OCI-LY1 (cell line): ENCODE results near the gene CYGB.

ENCODE experiments used
- H2AFZ ChIP-seq: fragments of 200-600 bp; sonication (generic), shearing (Covaris generic); 2 replicates; pipeline ENCODE4 v1.6.0; 2014; ENCODE audit warnings: antibody characterized with exemption, mild to moderate bottlenecking, low read length
- H3F3A ChIP-seq: fragments of 200-600 bp; sonication (generic), shearing (Covaris generic); 2 replicates; pipeline ENCODE4 v1.6.0; 2014; ENCODE audit warnings: mild to moderate bottlenecking, antibody characterized with exemption, low read length, moderate library complexity; ENCODE audit not compliant: insufficient read depth
- H3K27ac ChIP-seq: fragments of 200-600 bp; sonication (generic); 2 replicates; pipeline ENCODE4 v1.5.1; 2014; ENCODE audit warnings: low read length, mixed run types, mild to moderate bottlenecking, low read depth; ENCODE audit not compliant: poor library complexity, severe bottlenecking
- H3K27me3 ChIP-seq: fragments of 200-600 bp; sonication (generic); 2 replicates; pipeline ENCODE4 v1.6.0; 2014; ENCODE audit warnings: antibody characterized with exemption, mild to moderate bottlenecking, low read length, moderate library complexity; ENCODE audit not compliant: insufficient read depth
- H3K36me3 ChIP-seq: fragments of 200-600 bp; sonication (generic); 2 replicates; pipeline ENCODE4 v1.6.1; 2014; ENCODE audit warnings: mild to moderate bottlenecking, antibody characterized with exemption, low read length, moderate library complexity, mixed read lengths; ENCODE audit not compliant: insufficient read depth
- H3K4me1 ChIP-seq: fragments of 200-600 bp; sonication (generic); 2 replicates; pipeline ENCODE4 v1.5.1; 2014; ENCODE audit warnings: mild to moderate bottlenecking, low read length, moderate library complexity; ENCODE audit not compliant: insufficient read depth, severe bottlenecking
- H3K4me2 ChIP-seq: fragments of 200-600 bp; sonication (generic), shearing (Covaris generic); 2 replicates; pipeline ENCODE4 v1.6.1; 2014; ENCODE audit warnings: low read length
- H3K4me3 ChIP-seq: fragments of 200-600 bp; sonication (generic); 2 replicates; pipeline ENCODE4 v1.5.1; 2014; ENCODE audit warnings: low read length, low read depth, mild to moderate bottlenecking, mixed read lengths; ENCODE audit not compliant: poor library complexity, severe bottlenecking
- H3K79me2 ChIP-seq: fragments of 200-600 bp; shearing (Covaris generic); 2 replicates; pipeline ENCODE4 v1.6.1; 2016; ENCODE audit warnings: mixed run types, low read length, mixed read lengths; ENCODE audit not compliant: insufficient read depth
- H3K9ac ChIP-seq: fragments of 200-600 bp; sonication (generic), shearing (Covaris generic); 2 replicates; pipeline ENCODE4 v1.6.1; 2014; ENCODE audit warnings: mild to moderate bottlenecking, low read length, mixed read lengths
- H3K9me2 ChIP-seq: fragments of 200-600 bp; sonication (generic), shearing (Covaris generic); 2 replicates; pipeline ENCODE4 v1.6.1; 2014; ENCODE audit warnings: low read depth, mild to moderate bottlenecking, low read length, mixed read lengths
- H3K9me3 ChIP-seq: fragments of 200-600 bp; shearing (Covaris generic); 2 replicates; pipeline ENCODE4 v1.6.1; 2014; ENCODE audit warnings: low read length, mixed read lengths
- H4K20me1 ChIP-seq: fragments of 200-600 bp; sonication (generic), shearing (Covaris generic); 2 replicates; pipeline ENCODE4 v1.6.0; 2016; ENCODE audit warnings: mild to moderate bottlenecking, low read length; ENCODE audit not compliant: insufficient read depth
- EZH2 ChIP-seq: fragments of 200-600 bp; sonication (generic), shearing (Covaris generic); IDR thresholded peaks from 2 replicates; pipeline ENCODE4 v1.8.0; 2017; ENCODE audit warnings: borderline replicate concordance, mixed run types, mild to moderate bottlenecking, antibody characterized with exemption, low read length, moderate library complexity, mixed read lengths
- TF ChIP-seq, protein P1 (sequence below): fragments of 200-600 bp; sonication (generic), shearing (Covaris generic); IDR thresholded peaks from 2 replicates; pipeline ENCODE4 v1.5.1; 2017; ENCODE audit warnings: mild to moderate bottlenecking, antibody characterized with exemption, low read length, moderate library complexity, mixed read lengths

CYGB gene

DNA sequence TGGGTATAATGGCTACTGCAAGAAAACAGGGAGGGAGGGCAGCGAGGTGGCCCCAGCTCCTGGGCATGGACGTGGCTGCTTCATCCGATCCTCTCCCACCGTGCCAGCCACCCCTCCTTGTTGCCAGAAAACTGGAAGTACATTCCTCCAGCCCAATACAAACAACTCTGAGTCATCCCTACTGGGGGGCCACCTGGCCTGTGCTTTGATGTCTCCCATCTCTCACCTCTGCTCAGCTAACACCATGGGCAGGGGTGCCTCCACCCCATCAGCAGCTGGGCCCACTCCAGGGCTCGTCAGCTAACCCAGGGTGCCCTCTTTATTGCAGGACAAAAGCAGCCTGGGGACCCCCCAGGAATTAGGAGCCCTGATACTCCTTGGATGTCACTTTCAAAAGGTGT, 38.2 kb downstream of the CYGB start:
- Histone ChIP-seq H3K9me3 (no peaks in the 10 kb centered on the region), H3K4me2 (peak overlapping the region; percentile 81), H3F3A (no peaks in the 10 kb centered on the region), H3K9me2 (no peaks in the 10 kb centered on the region), H3K9ac (peak overlapping the region; percentile 9; the same call in 1 of the 2 replicates), H2AFZ (no peak overlapping the region), H3K4me3 (peak overlapping the region; percentile 85), H3K27me3 (no peaks in the 10 kb centered on the region), H4K20me1 (no peaks in the 10 kb centered on the region), H3K27ac (peak overlapping the region; percentile 4), H3K79me2 (no peaks in the 10 kb centered on the region), H3K4me1 (peaks cover 43% of the 10 kb centered on the region), H3K36me3 (no peaks in the 10 kb centered on the region)
- TF ChIP-seq, protein P1, sequence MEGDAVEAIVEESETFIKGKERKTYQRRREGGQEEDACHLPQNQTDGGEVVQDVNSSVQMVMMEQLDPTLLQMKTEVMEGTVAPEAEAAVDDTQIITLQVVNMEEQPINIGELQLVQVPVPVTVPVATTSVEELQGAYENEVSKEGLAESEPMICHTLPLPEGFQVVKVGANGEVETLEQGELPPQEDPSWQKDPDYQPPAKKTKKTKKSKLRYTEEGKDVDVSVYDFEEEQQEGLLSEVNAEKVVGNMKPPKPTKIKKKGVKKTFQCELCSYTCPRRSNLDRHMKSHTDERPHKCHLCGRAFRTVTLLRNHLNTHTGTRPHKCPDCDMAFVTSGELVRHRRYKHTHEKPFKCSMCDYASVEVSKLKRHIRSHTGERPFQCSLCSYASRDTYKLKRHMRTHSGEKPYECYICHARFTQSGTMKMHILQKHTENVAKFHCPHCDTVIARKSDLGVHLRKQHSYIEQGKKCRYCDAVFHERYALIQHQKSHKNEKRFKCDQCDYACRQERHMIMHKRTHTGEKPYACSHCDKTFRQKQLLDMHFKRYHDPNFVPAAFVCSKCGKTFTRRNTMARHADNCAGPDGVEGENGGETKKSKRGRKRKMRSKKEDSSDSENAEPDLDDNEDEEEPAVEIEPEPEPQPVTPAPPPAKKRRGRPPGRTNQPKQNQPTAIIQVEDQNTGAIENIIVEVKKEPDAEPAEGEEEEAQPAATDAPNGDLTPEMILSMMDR, result no peak
- no peak for TF ChIP-seq EZH2

DNA sequence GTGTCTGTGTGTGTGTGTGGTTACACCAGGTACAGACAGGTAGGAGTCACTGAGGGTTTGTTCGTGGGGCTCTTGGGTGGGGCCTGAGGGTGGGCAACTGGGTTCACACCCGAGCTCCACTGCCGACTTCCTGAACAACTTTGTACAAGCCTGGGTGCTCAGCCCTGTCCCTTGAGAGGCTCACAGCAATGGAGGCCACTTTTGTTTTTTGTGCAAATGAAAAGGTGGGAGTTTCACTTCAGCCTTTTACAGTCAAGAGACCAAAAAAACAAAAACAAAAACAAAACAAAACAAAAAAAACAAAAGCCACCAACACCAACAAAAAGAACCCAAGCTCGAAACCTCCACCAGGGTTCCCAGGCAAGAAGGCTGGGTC, 38.6 kb downstream of the CYGB start:
- no peak for TF ChIP-seq EZH2
- TF ChIP-seq, protein P1, result no peak
- Histone ChIP-seq H3K4me3 (peak overlapping the region; percentile 85), H4K20me1 (no peaks in the 10 kb centered on the region), H3K4me1 (peaks cover 46% of the 10 kb centered on the region), H2AFZ (no peak overlapping the region), H3K4me2 (peak overlapping the region; percentile 81), H3K9me3 (no peaks in the 10 kb centered on the region), H3F3A (no peaks in the 10 kb centered on the region), H3K9ac (no peak overlapping the region), H3K36me3 (no peaks in the 10 kb centered on the region), H3K27me3 (no peaks in the 10 kb centered on the region), H3K27ac (peak overlapping the region; percentile 4), H3K79me2 (no peaks in the 10 kb centered on the region), H3K9me2 (no peaks in the 10 kb centered on the region)

DNA sequence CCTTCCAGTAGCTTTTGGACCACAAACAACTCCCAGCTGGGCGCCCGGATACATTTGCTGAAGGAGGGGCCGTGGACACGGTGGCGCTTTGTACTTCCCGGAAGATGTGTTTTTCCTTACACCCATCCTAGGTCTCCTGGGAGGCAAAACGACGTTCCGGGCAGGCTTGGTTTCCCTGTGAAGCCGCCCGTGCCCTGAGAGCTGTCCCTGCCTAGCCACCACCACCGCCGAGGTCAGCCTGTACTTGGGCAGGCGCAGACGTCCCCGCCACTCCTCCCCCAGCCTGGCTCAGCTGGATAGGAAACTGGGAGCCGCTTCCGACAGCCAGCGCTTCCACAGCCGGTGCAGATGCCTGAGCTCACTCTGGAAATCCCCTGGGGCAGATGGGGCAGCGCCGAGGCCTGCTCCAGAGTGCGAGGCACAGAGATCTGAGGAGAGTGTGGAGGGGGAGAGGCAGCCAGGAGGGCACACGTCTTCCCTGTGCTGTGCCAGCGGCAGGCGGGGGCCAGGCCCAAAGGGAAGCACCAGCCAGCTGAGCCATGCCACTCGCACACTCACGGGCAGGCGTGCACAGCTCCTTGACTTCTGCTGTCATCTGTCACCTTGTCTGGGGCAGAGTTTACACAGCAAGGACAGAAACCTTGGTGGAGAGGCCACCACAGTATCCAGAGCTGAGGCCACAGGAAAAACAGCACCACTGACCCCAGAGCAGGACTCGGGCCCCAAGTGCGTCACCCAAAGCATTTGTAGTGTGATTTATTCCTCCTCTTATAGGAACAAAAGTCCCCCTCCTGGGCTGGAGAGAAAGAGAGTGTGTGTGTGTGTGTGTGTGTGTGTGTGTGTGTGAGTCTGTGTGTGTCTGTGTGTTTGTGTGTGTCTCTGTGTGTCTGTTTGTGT, 39.3 kb downstream of the CYGB start:
- Histone ChIP-seq H3K9ac (no peak overlapping the region), H3K36me3 (no peaks in the 10 kb centered on the region), H3K4me2 (peak overlapping the region; percentile 81; the same call in 1 of the 2 replicates), H4K20me1 (no peaks in the 10 kb centered on the region), H3K4me3 (no peak overlapping the region), H3K27me3 (no peaks in the 10 kb centered on the region), H2AFZ (no peak overlapping the region), H3K9me2 (no peaks in the 10 kb centered on the region), H3K4me1 (peaks cover 53% of the 10 kb centered on the region), H3K27ac (no peak overlapping the region), H3K9me3 (no peaks in the 10 kb centered on the region), H3K79me2 (no peaks in the 10 kb centered on the region), H3F3A (no peaks in the 10 kb centered on the region)
- TF ChIP-seq, protein P1, result no peak
- TF ChIP-seq EZH2, result no peak
